ENCODE measurements around the gene MAJIN.
A peak's percentile ranks its signal among the peaks of the same experiment; 100 is the strongest.

Gene MAJIN

GRCh38 chr11:64891215-64891848, 80.6 kb downstream of the MAJIN start:
- no peak for DNase-seq

GRCh38 chr11:64890522-64890939, 81.4 kb downstream of the MAJIN start:
- no peak for DNase-seq

- peak; percentile 98 for DNase-seq
Observed at GRCh38 chr11:64888729-64889511, 83.0 kb downstream of the MAJIN start.

GRCh38 chr11:64888406-64888728, 83.5 kb downstream of the MAJIN start:
- DNase-seq, result no peak

Data from hematopoietic multipotent progenitor cell treated with erythropoietin and hydrocortisone succinate and interleukin-3 and kit ligand, for 6 days (in vitro differentiated cells).